HepG2 (cell line): ENCODE data around the gene SMAD6. TPM values are rescaled to one million over a fixed set of nuclear protein-coding genes. Genes with fewer than 3 reads are reported as not detected.

ENCODE experiments used
- ATAC-seq: fragments of 200-7000 bp; cut with Tn5 transposase; 3 replicates; pipeline ENCODE4 v1.9.1; 2020; ENCODE audit warnings: mild to moderate bottlenecking, moderate library complexity
- BruUV-seq: library from RNA; stranded (reverse); fragments of 400-500 nt; replicated peaks from 2 replicates; lab custom pipeline; 2021; lab: Mats Ljungman, UMichigan
- CTCF ChIA-PET: fragments of 300-600 bp; formaldehyde crosslinking; extraction: SDS; loops from one replicate; lab custom pipeline; 2021; ENCODE audit warnings: low total read pairs, inconsistent platforms, low intra/inter-chr PET ratio; lab: Yijun Ruan, JAX
- POLR2A ChIA-PET: fragments of 350-600 bp; sonication (Branson Sonifier 250); formaldehyde crosslinking; loops from one replicate; lab custom pipeline; 2020; ENCODE audit warnings: antibody characterized with exemption, inconsistent platforms; lab: Yijun Ruan, JAX
- DNase-seq: peaks from one replicate; pipeline ENCODE4 v3.0.0-alpha.2; 2015; ENCODE audit warnings: low spot score
- FAIRE-seq: peaks from 3 replicates; lab custom pipeline; 2011; peaks lifted over from hg19 to GRCh38; lab: Jason Lieb, UNC
- H2AFZ ChIP-seq: one replicate; pipeline ENCODE4 v1.6.1; 2011; ENCODE audit warnings: low read length, inconsistent platforms
- H3K27ac ChIP-seq: fragments of 300-600 bp; 3 replicates; pipeline ENCODE4 v1.8.0; 2011; ENCODE audit warnings: mixed run types, mild to moderate bottlenecking, mixed read lengths, low read length, inconsistent platforms; ENCODE audit not compliant: insufficient read depth; ENCODE audit errors: extremely low read length
- H3K27me3 ChIP-seq, 2 experiments: fragments of 200-600 bp in 1 of 2; 2 replicates in 1 of 2; 3 replicates in 1 of 2; pipeline versions ENCODE4 v1.6.0 to v1.8.0; 2011; ENCODE audit warnings: low read length in 2 of 2, mild to moderate bottlenecking in 2 of 2, moderate library complexity in 2 of 2, inconsistent platforms in 1 of 2; ENCODE audit not compliant: insufficient read depth in 2 of 2, control insufficient read depth in 1 of 2
- H3K36me3 ChIP-seq, 2 experiments: fragments of 200-600 bp in 1 of 2; replicated peaks in 1 of 2; 2 replicates in 1 of 2; 3 replicates in 1 of 2; pipeline versions ENCODE4 v1.5.1 to v1.8.0; 2011; ENCODE audit warnings: low read length in 2 of 2, inconsistent platforms in 1 of 2; ENCODE audit not compliant: insufficient read depth in 2 of 2, control insufficient read depth in 1 of 2
- H3K4me1 ChIP-seq: 2 replicates; pipeline ENCODE4 v1.5.1; 2012; ENCODE audit warnings: low read length, inconsistent platforms; ENCODE audit not compliant: insufficient read depth
- H3K4me2 ChIP-seq: 2 replicates; pipeline ENCODE4 v1.6.0; 2011; ENCODE audit warnings: low read depth, low read length, inconsistent platforms
- H3K4me3 ChIP-seq, 3 experiments: fragments of 200-600 bp in 1 of 3; sonication (generic), shearing (Covaris generic) in 1 of 3; replicated peaks in 1 of 3; 2 replicates each; pipeline ENCODE4 v1.5.1; 2011 to 2016; ENCODE audit warnings: low read length in 3 of 3, inconsistent platforms in 2 of 3, low read depth in 2 of 3, mild to moderate bottlenecking in 2 of 3, control low read depth in 1 of 3, mixed read lengths in 1 of 3; ENCODE audit not compliant: insufficient read depth in 1 of 3
- H3K79me2 ChIP-seq: one replicate; pipeline ENCODE4 v1.6.1; 2011; ENCODE audit warnings: low read length, inconsistent platforms; ENCODE audit not compliant: insufficient read depth
- H3K9ac ChIP-seq: 2 replicates; pipeline ENCODE4 v1.6.0; 2011; ENCODE audit warnings: mild to moderate bottlenecking, low read depth, low read length, inconsistent platforms; ENCODE audit not compliant: insufficient read depth
- H3K9me3 ChIP-seq: 2 replicates; pipeline ENCODE4 v1.5.1; 2012; ENCODE audit warnings: mild to moderate bottlenecking, low read length
- H4K20me1 ChIP-seq: 2 replicates; pipeline ENCODE4 v1.6.0; 2011; ENCODE audit warnings: inconsistent platforms, mild to moderate bottlenecking, low read length, moderate library complexity; ENCODE audit not compliant: insufficient read depth
- NRL ChIP-seq: sonication (generic); formaldehyde crosslinking; IDR thresholded peaks from 2 replicates; pipeline ENCODE4 v1.5.0; 2020; ENCODE audit warnings: missing genetic modification reagents, mild to moderate bottlenecking, moderate library complexity, borderline replicate concordance
- XRCC5 ChIP-seq: fragments of 200-400 bp; formaldehyde crosslinking; optimal IDR thresholded peaks from 2 replicates; pipeline ENCODE3; 2017; ENCODE audit warnings: mild to moderate bottlenecking, low read length
- ZNF768 ChIP-seq: sonication (generic); formaldehyde crosslinking; IDR thresholded peaks from 2 replicates; pipeline ENCODE4 v1.4.0; 2020; ENCODE audit warnings: missing genetic modification reagents
- ZNF777 ChIP-seq: sonication (generic); formaldehyde crosslinking; IDR thresholded peaks from 2 replicates; pipeline ENCODE4 v1.4.0; 2020; ENCODE audit warnings: missing genetic modification reagents
- ZNF781 ChIP-seq: sonication (generic); formaldehyde crosslinking; IDR thresholded peaks from 2 replicates; pipeline ENCODE4 v1.5.1; 2020; ENCODE audit warnings: borderline replicate concordance, mild to moderate bottlenecking, missing genetic modification reagents; ENCODE audit errors: not compliant biosample characterization
- WGBS: methylation state at CpG from one replicate; pipeline ENCODE4 v1.1.6; 2017; ENCODE audit warnings: low lambda C conversion rate; 5-methylcytosine and 5-hydroxymethylcytosine counted together
- in situ Hi-C: cut with HindIII; loops from 2 replicates; pipeline ENCODE4 v1.10.0; 2017; ENCODE audit warnings: low pct_unique_long_range_greater_than_20kb; ENCODE audit not compliant: extremely low pct_ligation_motif_present
- intact Hi-C: fragments of 100-400 bp; cut with micrococcal nuclease; formaldehyde crosslinking; loops from one replicate; pipeline ENCODE4 v1.10.0; 2022; ENCODE audit not compliant: unreplicated experiment
- polyA plus RNA-seq, 8 experiments: library from polyadenylated mRNA; depleted of rRNA in 3 of 8; stranded (reverse) in 7 of 8; unstranded in 1 of 8; fragments of >200 nt; fragmentation: Illumina TruSeq in 4 of 8; extraction: Trizol in 4 of 8; gene quantifications; 2 replicates each; pipeline versions ENCODE4 v1.2.1 to v1.2.3, GENCODE V29; 2011 to 2016; ENCODE audit warnings: low read depth in 4 of 8, missing spikeins in 1 of 8, mixed read lengths in 1 of 8; ENCODE audit not compliant: insufficient read depth in 1 of 8
- total RNA-seq, 5 experiments: library from RNA; depleted of rRNA; stranded (reverse); fragments of >200 nt; fragmentation: Illumina TruSeq; extraction: Trizol; gene quantifications; 2 replicates each; pipeline ENCODE4 v1.2.3, GENCODE V29; 2016; ENCODE audit warnings: low read depth in 1 of 5
- TF ChIP-seq, protein P1 (sequence below): sonication (generic); formaldehyde crosslinking; conservative IDR thresholded peaks from 2 replicates; pipeline ENCODE4 v1.8.1; 2023; ENCODE audit warnings: missing genetic modification reagents
- TF ChIP-seq, protein P2 (sequence below): sonication (generic); formaldehyde crosslinking; IDR thresholded peaks from 2 replicates; pipeline ENCODE4 v1.4.0; 2020; ENCODE audit warnings: mild to moderate bottlenecking, missing genetic modification reagents
- TF ChIP-seq, protein P3 (sequence below): IDR thresholded peaks from 2 replicates; pipeline ENCODE4 v1.6.1; 2016; ENCODE audit warnings: mild to moderate bottlenecking, missing biosample characterization, missing genetic modification reagents

Gene SMAD6
- total and polyA plus RNA-seq, 2 of the 13 experiments (the other 11 are each of a cell fraction or from before 2014, with no cell fraction given): 3.3 to 4.4 TPM

DNA sequence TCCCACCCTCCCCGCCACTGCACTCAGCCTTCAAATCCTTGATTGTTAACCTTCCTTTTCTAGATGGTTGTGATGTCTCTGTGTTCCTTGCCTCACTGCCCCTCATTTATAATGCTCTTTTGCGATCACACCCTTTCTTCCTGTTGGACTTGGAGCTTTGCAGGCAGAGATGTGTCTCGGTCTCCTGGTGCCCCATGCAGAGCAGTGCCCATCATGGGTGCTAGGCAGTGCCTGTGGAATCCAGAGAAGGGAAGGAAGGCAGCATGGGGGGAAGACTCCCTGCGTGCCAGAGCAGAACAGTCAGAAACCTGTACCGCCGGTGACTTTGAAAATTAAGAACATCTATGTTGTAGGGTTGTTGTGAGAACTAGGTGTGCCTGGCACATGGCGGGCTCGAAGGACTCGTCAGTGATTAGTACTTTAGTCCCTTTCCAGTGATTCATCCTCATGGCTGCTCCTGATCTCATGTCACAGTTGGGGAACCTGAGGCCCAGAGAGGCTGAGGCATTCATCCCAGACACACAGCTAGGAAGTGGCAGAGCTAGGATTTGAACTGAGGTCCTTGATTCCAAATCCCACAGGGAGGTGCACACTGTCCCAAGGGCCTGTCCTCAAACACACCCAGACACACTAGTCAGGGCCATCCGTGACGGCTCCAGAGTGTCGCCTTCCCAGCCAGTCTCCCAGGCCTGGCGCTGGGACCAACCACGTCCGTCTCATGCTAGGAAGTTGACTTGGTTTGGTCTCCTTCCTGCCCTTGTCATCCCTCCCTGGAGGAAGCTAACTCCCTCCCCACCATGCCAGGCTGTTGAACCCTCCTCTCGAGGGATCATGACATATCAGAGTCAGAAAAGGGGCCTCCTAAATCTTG lies 58.3 kb downstream of the SMAD6 start:
- intact Hi-C loops: no loop called here
- H3K9ac ChIP-seq: no peak overlapping the region

More for the DNA sequence above, 58.3 kb downstream of the SMAD6 start:
- DNase-seq (no peak), FAIRE-seq (no peak), ATAC-seq (no peak)
- H3K27me3 ChIP-seq: no peaks in the 10 kb centered on the region
- H3K4me1 ChIP-seq: peaks cover 47% of the 10 kb centered on the region
- H3K9me3 ChIP-seq: peaks cover 1% of the 10 kb centered on the region; the same call in 1 of the 2 replicates
- BruUV-seq: no TSS peak
- H4K20me1 ChIP-seq: no peaks in the 10 kb centered on the region
- H3K4me3 ChIP-seq: no peak overlapping the region
- WGBS: 90% methylated on average over 7 of the region's 16 CpGs
- no peak overlapping the region for H3K27ac ChIP-seq
- H2AFZ ChIP-seq: no peak overlapping the region
- no peaks in the 10 kb centered on the region for H3K36me3 ChIP-seq
- H3K79me2 ChIP-seq: no peaks in the 10 kb centered on the region
- ChIA-PET CTCF (no interaction called here), POLR2A (interaction anchor here (1.6 kb wide), 1 partner anchor 11 kb away, joined by 4 read pairs; no protein-coding TSS in a partner anchor)
- TF ChIP-seq XRCC5 (no peak), ZNF777 (CRISPR knock-in tag) (no peak), ZNF781 (no peak), NRL (CRISPR knock-in tag) (no peak), ZNF768 (peak; percentile 89)
- TF ChIP-seq, protein P1, sequence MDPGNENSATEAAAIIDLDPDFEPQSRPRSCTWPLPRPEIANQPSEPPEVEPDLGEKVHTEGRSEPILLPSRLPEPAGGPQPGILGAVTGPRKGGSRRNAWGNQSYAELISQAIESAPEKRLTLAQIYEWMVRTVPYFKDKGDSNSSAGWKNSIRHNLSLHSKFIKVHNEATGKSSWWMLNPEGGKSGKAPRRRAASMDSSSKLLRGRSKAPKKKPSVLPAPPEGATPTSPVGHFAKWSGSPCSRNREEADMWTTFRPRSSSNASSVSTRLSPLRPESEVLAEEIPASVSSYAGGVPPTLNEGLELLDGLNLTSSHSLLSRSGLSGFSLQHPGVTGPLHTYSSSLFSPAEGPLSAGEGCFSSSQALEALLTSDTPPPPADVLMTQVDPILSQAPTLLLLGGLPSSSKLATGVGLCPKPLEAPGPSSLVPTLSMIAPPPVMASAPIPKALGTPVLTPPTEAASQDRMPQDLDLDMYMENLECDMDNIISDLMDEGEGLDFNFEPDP (CRISPR knock-in tag): no peak
- TF ChIP-seq, protein P2, sequence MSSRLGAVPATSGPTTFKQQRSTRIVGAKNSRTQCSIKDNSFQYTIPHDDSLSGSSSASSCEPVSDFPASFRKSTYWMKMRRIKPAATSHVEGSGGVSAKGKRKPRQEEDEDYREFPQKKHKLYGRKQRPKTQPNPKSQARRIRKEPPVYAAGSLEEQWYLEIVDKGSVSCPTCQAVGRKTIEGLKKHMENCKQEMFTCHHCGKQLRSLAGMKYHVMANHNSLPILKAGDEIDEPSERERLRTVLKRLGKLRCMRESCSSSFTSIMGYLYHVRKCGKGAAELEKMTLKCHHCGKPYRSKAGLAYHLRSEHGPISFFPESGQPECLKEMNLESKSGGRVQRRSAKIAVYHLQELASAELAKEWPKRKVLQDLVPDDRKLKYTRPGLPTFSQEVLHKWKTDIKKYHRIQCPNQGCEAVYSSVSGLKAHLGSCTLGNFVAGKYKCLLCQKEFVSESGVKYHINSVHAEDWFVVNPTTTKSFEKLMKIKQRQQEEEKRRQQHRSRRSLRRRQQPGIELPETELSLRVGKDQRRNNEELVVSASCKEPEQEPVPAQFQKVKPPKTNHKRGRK (CRISPR knock-in tag): no peak
- TF ChIP-seq, protein P3, sequence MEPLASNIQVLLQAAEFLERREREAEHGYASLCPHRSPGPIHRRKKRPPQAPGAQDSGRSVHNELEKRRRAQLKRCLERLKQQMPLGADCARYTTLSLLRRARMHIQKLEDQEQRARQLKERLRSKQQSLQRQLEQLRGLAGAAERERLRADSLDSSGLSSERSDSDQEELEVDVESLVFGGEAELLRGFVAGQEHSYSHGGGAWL: no peak
- H3K4me2 ChIP-seq: no peak overlapping the region
- in situ Hi-C loops: no loop called here
